M059J (cell line): ENCODE results near the gene CAPN13. TPM values are rescaled to one million over a fixed set of nuclear protein-coding genes. Genes with fewer than 3 reads are reported as not detected.
A peak's percentile ranks its signal among the peaks of the same experiment; 100 is the strongest.

Experiments
- DNase-seq: peaks from one replicate; pipeline ENCODE4 v3.0.0-alpha.2; 2012; ENCODE audit warnings: low read depth
- total RNA-seq: library from RNA; depleted of rRNA; stranded (reverse); fragments of >200 nt; shearing (Covaris generic); gene quantifications from 2 replicates; pipeline ENCODE4 v1.2.3, GENCODE V29; 2014

Gene CAPN13
- total RNA-seq, 1 experiment from 2014 or later, result not detected

- no peak for DNase-seq
Observed at GRCh38 chr2:30684026-30684425, 123.2 kb downstream of the CAPN13 start.

- no peak for DNase-seq
Observed at GRCh38 chr2:30683236-30683956, 123.8 kb downstream of the CAPN13 start.

GRCh38 chr2:30681022-30681421, 126.2 kb downstream of the CAPN13 start:
- no peak for DNase-seq

- DNase-seq, result no peak
Observed at GRCh38 chr2:30680121-30680520, 127.1 kb downstream of the CAPN13 start.

GRCh38 chr2:30679426-30680088, 127.7 kb downstream of the CAPN13 start:
- DNase-seq, result peak; percentile 63

GRCh38 chr2:30678410-30679137, 128.7 kb downstream of the CAPN13 start:
- DNase-seq, result no peak

- no peak for DNase-seq
Observed at GRCh38 chr2:30677861-30678385, 129.3 kb downstream of the CAPN13 start.

- DNase-seq, result no peak
Observed at GRCh38 chr2:30677231-30677630, 130.0 kb downstream of the CAPN13 start.

GRCh38 chr2:30675758-30676157, 131.5 kb downstream of the CAPN13 start:
- peak; percentile 6 for DNase-seq

GRCh38 chr2:30673127-30673526, 134.1 kb downstream of the CAPN13 start:
- no peak for DNase-seq
